Measurements from ENCODE around the gene PLEKHG7.

- no peak for TF ChIP-seq CTCF (optimal IDR thresholded peaks at IDR 0.05 in 1 of 3, IDR thresholded peaks at IDR 0.05 in 1 of 3, conservative IDR thresholded peaks at IDR 0.05 in 1 of 3; ENCODE audit: extremely low read depth in 1 of 3, insufficient read depth in 2 of 3, low read length in 3 of 3)
- TF ChIP-seq EZH2 (IDR thresholded peaks at IDR 0.05; ENCODE audit: low read length): no peak
Measured at GRCh38 chr12:92736605-92737004, 33.8 kb downstream of the PLEKHG7 start.
